ENCODE data around the gene HPN.
"Not testable (repeated sequence)": the region's sequence is repeated elsewhere in the genome, so short reads cannot be mapped to it uniquely, and the experiment has no call there.

HPN gene

GRCh38 chr19:35088131-35088913, 46.8 kb downstream of the HPN start:
- no peak for DNase-seq

- DNase-seq = no peak
Observed at GRCh38 chr19:35089554-35089953, 48.0 kb downstream of the HPN start.

GRCh38 chr19:35090160-35090505, 48.6 kb downstream of the HPN start:
- DNase-seq = no peak

DNA sequence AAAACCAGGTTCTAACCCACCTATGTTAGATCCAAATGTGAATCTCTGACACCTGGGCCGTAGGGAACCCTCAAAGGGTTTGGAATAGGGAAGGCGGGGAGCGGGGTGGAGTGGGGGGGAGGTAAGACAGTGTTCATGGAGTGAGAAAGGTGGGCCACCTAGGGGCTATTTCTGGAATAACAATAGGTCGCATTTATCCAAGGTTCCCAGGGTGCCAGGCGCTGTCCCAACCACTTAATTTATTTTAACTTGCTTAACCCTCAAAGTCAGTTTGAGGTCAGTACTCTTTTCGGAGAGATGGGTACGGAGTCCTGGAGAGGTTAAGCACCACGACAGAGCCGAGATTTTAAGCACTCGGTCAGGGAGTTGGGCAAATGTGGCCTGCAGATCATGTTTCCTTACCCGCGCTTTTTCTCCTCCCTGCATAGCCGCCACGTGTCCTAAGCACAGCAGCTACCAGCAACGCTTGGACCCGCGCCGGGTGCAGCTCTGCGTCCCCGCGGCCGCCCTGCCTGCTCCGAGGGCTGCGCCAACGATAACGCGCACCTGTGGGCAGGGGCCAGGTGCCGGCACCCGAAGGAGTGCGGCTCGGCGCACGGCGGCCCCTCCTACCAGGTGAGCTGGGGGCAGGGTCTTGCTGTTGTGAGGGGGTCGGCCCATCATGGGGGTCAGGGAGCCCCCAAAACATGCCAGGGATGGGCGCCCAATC, 49.1 kb downstream of the HPN start:
- peak in 2 of 3 experiments; percentile 77 to 88 for DNase-seq

DNA sequence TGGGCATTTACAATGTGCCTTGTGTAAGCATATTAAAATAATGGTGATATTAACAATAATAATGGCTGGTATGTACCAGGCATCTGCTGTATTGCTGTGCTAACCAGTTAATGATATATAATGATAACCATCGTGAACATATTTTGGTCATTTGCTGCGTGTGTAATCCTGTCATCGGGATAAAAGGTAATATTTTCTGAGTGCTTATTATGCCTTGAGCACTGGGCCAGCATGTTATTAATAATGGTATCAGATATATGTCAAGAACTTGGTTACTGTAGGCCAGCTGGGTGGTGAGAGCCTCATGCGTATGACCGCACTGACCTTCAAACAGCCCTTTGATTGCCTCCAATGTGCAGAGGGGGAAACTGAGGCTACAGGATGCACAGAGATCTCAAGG, 51.9 kb downstream of the HPN start:
- peak in 2 of 3 experiments; percentile 2 to 60 for DNase-seq

DNA sequence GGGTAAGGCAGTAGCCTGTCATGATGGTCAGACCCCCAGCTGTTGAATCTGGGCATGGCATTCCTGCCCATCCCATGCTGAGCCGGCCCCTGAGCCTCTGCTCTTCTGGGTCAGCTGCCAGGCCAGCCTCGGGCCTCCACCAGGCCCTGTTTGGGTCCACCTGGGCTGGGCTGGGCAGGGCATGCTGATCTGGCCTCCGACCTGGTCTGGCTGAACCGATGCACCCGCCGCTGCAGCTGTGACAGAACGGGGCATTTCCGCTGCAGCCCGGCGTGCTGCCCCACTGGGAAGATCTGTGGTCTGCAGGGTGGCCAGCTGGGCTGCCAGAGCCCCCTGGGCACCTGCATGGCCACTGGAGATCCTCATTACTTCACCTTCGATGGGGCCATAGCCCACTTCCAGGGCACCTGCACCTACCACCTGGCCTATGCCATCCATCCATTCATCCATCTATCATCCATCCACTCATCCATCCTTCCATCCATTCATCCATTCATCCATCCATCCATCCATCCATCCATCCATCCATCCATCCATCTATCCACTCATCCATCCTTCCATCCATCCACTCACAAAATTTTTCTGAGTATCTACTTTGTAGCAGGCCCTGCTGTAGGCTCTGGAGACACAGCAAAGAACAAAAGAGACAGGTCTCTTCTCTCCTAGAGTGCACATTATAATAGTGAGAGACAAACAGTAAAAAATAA, 52.6 kb downstream of the HPN start:
- DNase-seq = no peak

DNA sequence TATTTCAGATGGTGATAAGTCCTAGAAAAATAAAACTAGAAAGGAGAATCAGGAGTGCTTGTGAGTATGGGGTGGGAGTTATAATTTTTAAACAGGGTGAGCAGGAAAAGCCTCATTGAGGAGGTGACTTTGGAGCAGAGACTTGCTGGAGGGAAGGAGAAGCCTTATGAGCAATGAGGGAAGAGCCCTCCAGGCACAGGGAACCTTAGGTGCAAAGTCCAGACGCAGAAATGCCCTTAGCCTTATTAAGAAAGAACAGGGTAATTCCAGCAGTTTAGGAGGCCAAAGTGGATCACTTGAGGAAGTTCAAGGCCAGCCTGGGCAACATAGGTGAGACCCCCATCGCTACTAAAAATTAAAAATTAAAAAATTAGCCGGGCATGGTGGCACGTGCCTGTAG, 53.1 kb downstream of the HPN start:
- DNase-seq = no peak

DNA sequence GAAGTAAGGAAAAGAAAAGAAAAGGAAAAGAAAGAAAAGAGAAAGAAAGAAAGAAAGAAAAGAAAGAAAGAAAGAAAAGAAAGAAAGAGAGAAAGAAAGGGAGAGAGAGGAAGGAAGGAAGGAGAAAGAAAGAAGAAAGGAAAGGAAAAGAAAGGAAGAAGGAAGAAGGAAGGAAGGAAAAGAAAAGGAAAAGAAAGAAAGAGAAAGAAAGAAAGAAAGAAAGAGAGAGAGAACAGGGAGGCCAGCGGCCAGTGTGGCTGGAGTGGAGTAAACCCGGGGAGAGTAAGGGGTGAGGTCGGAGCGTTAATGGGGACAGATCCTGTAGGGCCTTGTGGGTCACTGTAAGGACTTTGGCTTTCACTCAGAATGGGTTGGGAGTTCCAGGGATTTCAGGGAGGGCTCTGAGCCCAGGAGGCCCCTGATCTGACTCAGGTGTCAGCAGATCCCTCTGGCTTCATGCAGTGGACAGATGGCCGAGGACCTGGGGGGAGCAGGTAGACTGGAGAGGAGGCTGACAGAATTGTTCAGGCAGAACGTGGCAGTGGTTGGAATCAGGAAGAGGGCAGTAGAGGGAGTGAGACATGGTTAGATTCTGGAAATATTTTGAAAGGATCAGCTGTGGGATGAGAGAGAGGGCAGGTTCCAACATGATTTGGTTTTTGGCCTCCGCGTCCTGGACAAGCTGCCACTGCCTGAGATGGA, 54.3 kb downstream of the HPN start:
- no peak for DNase-seq

DNA sequence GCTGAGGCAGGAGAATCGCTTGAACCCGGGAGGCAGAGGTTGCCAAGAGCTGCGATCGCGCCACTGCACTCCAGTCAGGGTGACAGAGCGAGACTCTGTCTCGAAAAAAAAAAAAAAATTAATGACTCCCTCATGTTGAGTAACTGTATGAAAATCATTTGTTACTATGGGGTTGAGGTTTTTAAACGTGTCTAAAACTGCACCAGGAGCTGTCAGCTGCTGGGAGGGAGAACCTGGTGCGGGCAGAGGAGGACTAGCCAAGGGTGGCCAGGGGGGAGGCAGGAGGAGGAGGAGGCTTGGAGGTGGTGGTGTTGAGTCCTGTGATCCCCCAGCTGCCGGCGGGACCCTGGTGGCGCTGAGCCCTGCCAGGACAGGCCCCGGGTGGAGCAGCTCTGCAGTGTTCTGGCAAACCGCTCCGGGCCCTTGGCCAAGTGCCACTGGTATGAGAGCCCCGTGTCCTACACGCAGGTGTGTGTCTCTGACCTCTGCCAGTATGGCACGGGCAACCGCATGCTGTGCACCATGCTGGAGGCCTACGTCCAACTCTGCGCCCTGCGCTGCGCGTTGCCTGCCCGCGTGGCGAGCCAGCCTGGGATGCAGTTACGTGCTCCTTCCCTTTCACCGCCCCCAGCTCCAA, 57.0 kb downstream of the HPN start:
- DNase-seq = no peak

DNA sequence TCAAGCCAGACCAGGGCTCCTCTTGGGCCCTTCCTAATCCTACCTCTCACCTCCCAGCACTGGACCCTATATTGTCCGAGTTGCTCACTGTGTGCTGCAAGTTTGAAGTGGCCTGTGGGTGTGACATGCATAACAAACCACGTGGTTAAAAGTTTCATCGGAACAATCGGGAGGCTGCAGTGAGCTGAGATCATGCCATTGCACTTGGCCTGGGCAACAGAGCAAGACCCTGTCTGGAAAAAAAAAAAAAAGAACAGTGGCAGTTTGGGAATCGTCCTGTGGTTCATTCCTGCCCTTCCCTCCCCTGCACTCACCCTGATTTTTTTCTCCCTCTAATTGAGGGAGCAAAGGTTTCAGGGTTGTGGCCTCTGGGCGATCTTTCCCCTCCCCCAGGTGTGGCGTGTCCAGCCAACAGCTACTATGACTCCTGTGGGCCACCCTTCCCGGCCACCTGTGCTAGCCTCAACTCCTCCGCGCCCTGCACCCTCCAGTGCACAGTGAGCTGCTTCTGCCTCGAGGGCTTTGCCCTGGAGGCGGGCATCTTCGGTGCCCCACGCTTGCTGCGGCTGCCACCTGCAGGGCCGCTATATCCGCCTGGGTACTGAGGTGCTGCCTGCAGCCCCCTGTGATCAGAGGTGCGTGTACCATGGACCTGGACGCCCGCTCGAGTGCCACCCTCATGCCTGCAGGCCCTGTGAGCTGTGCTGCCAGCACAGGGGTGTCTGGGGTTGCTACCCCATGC, 57.8 kb downstream of the HPN start:
- DNase-seq = no peak

GRCh38 chr19:35099897-35100275, 58.4 kb downstream of the HPN start:
- no peak for DNase-seq

GRCh38 chr19:35100588-35101533, 59.3 kb downstream of the HPN start:
- DNase-seq = no peak

DNA sequence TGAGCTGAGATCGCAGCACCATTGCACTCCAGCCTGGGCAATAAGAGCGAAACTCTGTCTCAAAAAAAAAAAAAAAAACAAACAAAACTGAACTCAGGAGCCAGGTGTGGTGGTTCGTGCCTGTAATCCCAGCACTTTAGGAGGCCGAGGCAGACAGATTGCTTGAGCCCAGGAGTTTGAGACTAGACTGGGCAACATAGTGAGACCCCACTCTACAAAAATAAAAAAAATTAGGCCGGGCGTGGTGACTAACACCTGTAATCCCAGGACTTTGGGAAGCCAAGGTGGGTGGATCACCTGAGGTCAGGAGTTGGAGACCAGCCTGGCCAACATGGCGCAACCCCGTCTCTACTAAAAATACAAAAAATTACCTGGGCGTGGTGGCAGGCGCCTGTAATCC, 60.4 kb downstream of the HPN start:
- not testable (repeated sequence) for DNase-seq

GRCh38 chr19:35103614-35104013, 62.1 kb downstream of the HPN start:
- not testable (repeated sequence) for DNase-seq

GRCh38 chr19:35104361-35104760, 62.8 kb downstream of the HPN start:
- no peak for DNase-seq

- DNase-seq = no peak
Observed at GRCh38 chr19:35105047-35105410, 63.5 kb downstream of the HPN start.

DNA sequence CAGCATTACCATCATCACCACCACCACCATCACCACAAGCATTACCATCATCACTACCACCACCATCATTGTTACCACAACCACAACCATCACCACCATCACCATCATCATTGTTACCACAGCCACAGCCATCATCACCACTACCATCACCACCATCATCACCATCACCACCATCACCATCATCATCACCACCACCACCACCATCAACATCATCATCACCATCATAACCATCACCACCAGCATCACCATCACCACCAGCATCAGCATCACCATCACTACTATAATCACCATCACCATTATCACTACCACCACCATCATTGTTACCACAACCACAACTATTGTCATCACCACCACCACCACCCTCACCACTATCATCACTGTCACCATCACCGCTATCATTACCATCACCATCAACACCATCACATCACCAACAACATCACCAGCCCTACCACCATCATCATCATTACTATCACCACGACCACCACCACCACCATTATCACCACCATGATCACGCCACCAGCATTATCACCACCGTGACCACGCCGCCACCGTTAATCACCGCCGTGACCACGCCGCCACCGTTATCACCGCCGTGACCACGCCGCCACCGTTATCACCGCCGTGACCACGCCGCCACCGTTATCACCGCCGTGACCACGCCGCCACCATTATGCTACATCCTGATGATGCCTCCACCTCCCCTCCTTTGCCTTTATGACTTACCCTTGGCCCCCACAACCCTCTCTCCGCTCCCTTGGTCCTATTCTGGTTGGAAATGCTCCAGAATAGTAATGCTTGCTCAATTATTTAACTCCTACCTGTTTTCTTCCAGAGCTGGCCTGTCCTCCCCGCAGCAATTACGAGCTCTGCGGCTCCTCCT, 64.1 kb downstream of the HPN start:
- DNase-seq = no peak

DNA sequence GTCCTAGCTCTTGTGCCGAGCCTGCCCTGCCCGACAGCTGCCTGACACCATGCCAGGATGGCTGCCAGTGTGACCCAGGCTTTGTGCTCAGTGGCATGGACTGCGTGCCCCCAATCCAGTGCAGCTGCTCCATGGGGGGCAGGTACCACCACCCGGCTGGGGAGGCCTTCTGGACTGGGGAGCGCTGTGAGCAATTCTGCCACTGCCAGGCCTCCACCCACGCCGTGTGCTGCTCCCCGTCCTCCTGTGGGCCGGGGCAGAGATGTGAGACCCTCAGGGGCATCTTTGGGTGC, 64.7 kb downstream of the HPN start:
- no peak for DNase-seq

DNA sequence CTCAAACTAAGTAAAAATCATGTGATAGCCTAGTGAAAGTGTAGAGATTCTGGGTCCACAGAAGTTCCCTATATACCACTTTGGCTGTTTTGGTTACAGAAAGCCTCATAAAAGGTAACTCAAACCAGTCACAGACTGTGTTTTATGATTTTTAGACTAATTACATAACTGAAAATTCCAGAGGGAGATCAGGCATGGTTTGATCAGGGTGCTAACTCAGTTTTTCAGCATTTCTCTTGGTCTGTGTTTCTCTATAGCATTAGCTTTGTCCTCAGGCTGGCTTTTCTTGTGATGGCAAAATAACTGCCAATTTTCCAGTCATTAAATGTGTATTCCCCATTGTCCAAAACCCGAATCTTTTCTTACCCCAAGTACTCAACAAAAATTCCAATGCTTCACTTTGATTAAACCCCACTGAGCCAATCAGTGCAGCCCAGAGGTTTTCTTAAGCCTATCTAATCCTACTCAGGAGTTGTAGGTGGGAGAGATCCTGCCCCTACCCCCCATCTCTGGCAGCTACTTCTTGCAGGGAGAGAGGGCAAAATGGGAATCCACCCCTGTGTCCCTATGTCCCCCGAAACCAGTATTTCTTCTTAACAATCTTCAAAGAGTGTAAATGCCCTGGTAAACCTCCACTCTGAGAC, 65.5 kb downstream of the HPN start:
- DNase-seq = no peak

DNA sequence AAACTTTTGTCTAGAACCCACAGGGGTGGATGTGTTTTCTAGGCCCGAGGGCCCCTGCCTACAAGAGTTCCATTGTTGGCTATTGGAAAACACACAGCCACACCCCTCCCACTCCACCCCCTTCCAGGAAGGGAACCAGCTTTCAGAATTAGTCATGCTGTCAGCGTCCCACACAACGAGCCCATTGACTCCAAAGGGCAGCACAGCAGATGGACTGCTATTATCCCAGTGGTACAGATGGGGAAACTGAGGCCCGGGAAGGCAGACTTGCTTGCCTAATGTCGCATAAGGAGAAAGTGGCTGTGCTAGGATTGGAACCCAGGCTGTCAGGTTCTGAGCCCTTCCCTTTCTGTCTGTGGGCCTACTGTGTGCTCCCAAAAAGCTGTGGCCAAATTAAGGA, 66.0 kb downstream of the HPN start:
- DNase-seq = no peak

All from NCI-H1417 (cell line).